NCI-H2227 (cell line): ENCODE data around the gene COL5A1.

Source experiments
- DNase-seq: peaks from one replicate; lab custom pipeline; 2025; ENCODE audit not compliant: unreplicated experiment; lab: John Stamatoyannopoulos, UW

Gene COL5A1

DNA sequence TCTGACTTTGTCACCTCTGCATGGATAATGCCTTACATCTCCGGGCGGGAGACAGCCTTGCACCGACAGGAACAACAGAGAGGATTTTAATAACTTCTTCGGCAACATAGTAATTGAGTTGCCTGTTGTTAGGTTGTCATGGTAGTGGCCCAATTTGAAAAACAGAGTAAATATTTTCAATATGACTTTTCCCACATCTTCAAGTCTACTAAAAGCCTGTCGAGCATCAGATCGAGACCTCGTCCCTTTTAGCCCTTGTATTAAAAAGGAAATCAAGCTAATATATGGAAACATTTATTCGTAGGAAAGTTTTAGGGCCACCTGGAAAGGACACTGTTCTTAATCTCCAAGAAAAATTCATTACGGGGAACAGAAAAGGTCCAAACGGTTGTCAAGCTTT is 168.2 kb downstream of the COL5A1 start:
- no peak for DNase-seq

DNA sequence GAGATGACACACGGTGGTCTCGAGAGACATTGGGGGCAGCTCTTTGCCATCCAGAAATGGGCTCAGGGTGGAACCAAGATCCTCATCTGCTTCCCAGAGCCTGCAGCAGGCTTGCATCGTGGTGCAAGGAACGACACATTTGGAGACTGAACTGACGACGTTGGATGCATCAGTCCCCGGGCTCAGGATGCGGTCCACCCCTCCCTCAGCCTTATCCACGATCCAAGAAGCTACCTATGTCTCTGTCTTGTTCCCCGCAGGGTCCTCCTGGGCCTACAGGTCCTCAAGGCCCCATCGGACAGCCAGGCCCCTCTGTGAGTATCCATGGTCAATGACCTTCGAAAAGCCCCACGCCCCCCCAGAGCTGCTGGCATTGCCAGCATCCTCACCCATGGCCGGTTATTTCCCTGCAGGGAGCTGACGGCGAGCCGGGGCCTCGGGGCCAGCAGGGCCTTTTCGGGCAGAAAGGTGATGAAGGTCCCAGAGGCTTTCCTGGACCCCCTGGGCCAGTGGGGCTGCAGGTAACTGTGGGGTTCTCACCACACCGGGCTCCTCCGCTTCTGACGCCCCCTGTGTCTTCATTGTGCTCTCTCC is 169.6 kb downstream of the COL5A1 start:
- no peak for DNase-seq

DNA sequence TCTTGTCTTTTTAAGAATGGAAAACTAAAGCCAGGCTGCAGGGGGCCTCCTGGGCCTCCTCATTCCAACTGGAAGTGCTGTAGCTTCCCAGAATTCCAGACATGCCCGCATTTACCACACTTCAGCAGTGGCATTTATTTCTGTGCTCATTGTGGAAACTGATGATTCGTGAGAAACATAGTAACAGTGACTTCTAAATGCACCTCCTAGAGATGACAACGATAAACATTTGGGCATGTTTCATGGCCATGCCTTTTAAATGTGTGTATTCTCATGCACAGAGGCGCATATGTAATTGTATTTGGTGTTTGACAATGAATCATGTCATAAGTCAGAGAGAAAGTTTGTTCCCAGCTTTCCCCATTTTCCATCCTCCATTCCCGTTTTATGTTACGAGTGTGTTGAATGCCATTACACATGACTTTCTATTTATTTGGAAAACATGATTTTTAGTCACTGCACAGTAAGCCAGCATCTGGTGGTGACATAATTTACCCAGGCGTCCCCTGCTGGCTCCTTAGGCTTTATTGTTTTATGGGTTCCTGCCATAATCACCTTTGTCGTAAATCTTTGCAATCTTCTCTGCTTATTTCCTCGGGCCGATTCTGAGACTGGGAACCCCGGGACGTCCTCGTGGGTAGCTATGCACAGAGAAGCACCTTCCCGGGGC is 170.2 kb downstream of the COL5A1 start:
- DNase-seq, result no peak

DNA sequence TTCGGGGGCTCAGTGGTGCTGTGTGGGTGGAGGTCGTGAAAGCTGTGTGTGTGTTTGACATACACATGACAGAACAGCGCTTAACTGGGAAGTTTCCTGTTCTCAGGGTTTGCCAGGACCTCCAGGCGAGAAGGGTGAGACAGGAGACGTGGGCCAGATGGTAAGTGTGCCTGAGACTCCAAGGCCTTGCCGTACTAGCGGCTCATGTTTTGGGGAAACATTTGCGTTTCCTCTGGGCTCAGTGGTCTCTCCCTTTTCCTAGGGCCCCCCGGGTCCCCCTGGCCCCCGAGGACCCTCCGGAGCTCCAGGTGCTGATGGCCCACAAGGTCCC is 170.7 kb downstream of the COL5A1 start:
- DNase-seq, result no peak

DNA sequence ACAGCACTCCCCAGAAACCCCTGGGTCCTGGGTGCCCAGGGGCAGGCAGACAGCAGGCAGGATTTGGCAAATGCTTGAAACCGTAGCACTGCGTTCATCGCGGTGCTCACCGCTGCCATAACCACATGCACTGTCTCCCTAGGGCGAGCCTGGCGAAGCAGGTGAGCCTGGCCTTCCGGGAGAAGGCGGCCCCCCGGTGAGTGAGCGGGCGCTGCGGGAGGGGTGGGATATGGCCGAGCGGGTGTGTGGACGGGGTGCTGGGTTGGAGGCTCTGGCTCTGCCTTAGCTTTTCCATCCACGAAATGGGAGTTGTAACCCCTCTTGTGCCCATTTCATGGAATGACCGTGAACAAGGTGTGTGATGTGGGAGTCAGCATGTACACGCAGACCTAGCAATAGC is 172.2 kb downstream of the COL5A1 start:
- no peak for DNase-seq

DNA sequence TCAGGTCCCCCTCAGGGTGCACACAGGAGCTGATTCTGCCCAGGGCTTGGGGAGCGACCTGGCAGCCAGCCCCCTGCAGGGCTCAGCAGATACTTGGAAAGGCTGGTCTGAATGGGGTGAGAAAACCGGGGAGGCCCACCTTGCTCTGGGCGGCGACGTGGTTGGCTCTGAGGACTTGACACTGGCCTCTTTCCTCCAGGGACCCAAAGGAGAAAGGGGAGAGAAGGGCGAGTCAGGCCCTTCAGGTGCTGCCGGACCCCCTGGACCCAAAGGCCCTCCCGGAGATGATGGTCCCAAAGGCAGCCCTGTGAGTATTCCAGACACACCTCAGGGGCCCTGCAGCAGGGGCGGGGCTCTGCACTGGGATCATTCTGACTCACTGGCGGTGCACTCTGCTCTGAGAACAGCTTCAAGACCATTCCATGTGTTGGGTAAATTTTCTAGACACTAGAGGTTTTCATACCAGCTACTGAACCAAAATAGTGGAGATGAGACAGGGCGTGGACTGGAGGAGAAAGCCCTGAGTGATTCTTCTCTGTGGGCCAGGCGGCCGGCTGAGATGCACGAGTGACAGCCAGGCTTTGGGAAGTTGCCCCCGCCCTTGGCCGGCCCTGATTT is 173.1 kb downstream of the COL5A1 start:
- DNase-seq, result no peak

DNA sequence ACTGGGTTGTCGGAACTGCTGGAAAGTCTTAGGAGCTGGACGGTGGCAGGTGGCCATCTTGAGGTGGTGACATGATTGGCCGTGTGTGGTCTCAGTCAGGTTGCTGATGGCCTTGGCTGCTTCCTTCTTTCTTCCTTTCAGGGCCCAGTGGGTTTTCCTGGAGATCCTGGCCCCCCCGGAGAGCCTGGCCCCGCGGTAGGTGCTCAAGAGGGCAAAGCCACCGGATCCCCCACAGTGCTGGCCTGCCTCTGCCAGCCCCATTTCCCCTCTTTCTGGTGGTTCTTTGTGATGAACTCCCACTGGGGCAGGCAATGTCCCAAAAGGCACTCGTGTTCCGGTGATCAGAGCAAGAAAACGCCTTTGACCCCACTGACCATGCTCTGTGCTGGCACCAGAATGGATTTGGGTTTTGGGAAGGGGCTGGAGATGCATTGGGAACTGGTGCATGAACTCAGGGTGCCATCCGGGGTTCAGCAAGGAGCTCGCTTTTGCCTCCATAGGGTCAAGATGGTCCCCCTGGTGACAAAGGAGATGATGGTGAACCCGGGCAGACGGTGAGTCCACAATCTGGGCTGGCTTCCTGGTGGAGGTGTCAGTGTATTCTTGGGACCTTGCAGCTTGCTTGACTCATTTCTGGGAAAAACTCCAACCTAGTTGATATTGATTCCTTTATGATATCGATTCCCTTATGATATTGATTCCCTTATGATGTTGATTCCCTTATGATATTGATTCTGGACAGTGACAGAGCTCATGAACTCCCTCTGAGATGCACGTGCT is 174.0 kb downstream of the COL5A1 start:
- DNase-seq, result no peak

DNA sequence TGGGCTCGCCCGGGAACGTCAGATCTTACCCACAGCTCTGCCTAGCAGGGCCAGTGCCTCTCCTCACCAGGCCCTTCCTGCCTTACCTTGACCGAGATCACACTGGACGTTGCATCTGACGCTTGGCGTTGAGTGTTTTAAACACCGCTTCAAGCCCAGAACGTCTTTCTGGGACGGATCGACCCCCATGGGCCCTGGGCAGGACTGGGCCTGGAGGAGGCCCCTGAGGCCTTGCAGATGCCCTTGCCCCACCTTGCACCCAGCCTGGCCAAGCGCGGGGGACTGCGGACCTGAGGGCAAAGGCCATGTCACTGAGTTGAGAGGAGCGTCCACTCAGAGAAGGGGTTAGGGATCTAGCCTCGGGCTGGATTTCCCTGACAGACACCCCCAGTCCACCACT is 174.7 kb downstream of the COL5A1 start:
- no peak for DNase-seq

DNA sequence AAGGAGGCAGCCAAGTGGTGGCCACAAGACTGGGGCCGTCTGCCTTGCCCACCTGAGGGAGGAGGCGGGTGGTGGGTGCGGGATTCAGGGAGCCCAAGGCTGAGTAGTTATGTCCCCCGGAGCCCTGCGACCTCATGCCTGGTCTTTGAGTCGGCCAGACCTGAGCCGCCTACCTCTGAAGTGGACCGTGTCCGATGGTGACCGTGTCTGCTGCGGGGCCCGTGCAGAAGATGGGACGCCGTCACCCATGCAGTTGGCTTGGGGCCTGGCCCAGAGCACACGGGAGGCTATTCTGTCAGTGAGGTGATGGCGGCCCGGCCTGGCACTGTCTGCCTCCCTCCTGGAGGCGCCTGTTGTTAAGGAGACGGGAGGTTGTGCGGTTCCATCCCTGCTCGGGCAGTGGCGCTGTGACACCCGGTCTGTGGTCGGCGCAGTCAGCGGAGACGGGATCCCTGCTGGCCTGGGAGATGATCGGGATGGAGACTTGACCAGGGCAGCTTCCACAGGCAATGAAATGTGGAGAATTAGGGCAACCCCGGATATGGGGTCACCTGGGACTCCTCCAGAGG is 176.5 kb downstream of the COL5A1 start:
- no peak for DNase-seq

DNA sequence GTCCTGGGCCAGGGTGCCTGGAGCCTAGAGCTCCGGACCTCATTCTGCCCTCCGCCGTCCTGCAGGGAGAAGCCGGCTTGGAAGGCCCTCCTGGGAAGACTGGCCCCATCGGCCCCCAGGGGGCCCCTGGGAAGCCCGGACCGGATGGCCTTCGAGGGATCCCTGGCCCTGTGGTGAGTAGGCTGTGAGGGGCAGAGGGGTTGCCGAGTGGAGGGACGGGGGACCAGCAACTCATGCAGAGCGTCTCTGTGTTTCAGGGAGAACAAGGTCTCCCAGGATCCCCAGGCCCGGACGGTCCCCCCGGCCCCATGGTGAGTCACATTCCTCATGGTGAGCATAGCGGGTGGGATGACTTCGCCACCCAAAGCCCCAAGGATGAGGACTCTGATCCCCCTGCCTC is 177.0 kb downstream of the COL5A1 start:
- DNase-seq, result no peak

DNA sequence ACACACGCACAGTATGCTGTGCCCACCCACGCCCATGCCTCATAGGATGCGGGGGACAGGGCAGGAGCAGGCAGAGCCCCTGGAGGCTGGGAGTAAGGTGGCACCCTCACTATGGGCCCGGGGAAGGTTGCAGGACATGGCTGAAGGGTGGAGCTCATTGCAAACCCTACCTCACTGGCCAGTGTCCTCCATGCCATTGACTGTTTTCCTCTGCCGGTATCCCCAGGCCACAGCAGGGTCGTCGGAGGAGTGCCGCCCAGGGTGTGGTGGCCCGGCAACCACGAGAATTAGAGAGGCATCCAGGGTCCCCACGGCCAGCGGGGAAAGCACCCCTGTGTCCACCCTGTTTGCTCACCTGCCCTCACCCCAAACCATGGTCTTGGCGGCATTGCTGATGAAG is 179.3 kb downstream of the COL5A1 start:
- no peak for DNase-seq

DNA sequence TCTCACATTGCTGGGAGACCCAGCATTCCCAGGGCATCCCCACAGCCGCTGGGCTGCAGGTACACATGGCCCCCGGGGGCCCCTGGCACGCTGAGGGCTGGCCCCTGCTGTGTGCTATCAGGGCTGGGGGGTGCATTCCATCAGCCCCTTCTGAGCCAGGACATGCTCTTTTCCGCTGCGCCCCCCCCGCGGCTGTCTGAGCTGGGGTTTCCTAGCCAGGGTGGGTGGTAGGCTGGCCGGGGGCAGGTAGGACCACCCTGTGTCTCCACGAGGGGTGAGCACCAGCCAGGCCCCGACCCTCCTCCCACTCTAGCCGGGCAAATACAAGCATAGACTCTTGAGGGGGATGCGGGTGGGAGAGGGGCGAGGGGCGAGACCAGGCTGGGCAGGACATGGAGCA is 180.9 kb downstream of the COL5A1 start:
- DNase-seq, result no peak

DNA sequence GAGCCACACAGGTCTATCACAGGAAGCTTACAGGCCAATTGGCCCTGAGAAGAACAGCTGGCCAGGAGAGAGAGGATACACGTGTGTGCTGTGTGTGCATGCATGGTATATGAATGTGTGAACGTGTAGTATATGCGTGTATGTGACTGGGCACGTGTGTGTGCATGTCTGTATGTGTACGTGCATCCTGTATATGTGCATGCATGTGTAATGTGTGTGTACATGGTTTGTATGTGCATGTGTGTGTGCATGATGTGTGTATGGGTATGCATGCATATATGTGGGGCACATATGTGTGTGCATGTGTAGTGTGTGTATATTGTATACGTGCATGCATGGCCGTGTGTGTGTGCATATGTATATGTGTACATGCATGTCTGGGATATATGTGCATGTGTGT is 182.0 kb downstream of the COL5A1 start:
- DNase-seq, result no peak

DNA sequence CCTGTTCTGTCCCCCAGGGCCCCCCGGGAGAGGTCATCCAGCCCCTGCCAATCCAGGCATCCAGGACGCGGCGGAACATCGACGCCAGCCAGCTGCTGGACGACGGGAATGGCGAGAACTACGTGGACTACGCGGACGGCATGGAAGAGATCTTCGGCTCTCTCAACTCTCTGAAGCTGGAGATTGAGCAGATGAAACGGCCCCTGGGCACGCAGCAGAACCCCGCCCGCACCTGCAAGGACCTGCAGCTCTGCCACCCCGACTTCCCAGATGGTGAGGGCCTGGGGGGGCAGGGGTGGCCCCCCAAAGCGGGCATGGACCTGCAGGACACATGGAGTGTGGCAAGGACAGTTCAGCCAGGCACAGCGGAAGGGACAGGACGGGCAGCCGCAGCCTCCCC is 183.0 kb downstream of the COL5A1 start:
- DNase-seq, result no peak

DNA sequence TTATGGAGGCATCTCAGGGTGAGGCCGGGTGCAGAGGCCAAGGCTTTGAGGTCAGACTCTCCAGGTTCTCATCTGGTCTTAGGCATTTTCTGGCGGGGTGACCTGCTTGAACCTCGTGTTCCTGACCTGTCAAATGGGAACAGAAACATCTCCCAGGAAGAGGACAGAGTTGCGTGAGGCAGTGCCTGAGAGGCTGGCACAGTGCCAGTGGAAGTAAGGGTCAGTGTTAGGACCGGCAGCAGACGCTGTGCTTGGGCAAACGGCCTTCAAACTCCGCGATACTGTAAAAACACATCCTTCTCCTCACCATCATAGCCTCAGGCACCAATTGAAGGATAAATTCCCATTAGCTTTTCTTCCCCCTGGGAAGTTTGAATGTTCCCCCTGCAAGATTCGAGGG is 183.4 kb downstream of the COL5A1 start:
- DNase-seq, result no peak

DNA sequence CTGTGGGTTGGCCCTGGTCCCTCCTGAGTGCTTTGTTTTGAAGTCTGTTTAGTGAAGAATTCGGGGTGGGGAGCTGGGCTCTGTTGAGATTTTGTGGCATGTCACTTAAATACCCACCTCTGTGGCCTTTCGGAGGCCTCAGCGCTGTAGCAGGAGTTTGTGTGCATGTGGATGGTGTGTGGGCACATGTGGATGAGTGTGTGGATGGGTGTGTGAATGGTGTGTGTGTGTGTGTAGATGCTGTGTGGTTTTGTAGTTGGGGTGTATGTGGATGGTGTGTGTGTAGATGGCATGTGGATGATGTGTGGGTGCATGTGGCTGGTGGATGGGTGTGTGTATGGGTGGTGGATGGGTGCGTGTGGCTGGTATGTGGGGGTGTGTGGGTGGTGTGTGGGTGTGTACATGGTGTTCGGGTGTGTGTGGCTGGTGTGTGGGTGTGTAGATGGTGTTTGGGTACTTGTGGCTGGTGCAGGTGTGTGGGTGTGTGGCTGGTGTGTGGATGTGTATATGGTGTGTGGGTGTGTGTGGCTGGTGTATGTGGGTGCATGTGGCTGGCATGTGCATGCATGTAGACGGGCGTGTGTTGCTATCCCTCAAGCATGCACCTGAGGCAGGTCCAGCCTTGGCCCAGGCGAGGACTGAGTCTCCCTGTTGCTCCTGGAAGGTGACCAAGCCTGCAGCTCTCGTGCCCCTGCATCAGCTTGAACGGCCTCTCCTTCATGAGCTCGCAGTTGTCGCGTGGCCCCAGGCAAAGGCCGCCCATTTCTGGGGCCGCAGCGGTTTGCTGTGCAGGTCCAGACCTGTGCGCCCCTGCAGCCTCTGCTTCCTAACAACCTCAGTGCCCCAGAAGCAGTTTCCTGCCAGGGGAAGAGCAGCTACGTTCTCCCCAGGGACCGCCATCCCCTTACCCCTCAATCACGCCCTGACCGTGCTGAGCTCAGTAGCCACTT is 185.0 kb downstream of the COL5A1 start:
- DNase-seq, result no peak

DNA sequence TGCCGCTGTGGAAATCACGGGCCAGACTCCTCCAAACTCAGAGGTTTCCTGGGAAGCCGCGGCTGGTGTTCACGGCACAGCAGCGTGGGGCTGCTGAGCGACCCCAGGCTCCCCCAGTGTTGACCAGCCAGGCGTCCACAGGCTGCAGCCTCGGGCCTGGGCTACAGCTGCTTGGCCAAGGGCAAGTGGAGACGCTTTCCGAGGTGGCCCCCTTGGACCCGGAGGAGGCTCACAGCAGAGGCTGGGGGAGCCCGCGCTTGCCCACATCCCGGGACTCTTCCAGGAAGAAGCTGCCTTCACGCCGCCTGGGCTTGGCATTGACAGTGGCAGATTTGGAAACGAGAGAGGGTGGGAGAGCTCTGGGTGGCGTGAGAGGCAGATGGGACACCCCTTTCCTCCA is 186.0 kb downstream of the COL5A1 start:
- no peak for DNase-seq

DNA sequence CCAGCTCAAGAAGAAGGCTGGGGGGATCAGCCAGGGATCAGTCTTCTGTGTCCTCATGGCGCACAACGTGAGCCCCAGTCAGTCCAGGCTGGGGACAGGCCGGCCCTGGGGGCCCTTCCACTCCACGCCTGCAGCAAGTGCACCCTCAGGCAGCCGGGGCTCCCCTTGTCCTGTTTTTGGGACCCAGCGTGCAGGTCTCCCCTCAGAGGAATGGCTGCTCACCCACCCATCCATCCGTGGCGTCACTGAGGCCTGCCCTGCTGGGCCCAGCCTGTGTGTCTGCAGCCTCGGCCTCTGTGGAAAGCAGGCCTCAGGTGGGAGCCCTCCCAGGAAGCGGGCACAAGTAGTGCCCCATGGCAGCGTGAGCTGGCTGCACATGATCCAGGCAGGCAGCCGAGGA is 186.4 kb downstream of the COL5A1 start:
- DNase-seq, result no peak

DNA sequence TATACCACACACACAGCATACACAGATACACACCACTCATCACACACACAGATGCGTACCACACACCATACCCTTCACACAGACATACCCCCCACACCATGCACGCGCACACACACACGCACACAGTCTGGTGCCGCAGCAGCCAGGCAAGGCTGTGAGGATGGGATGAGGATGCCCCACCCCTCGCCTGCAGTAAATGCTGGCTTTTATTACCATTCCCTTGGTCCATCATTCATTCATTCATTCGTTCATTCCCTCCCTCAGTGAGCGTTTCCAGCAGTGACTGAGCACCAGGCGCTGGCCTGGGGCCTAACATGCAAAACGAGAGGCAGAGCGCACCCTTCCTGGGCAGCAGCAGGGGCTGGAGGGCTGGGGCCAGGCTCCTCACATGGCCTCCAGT is 187.3 kb downstream of the COL5A1 start:
- DNase-seq, result no peak

DNA sequence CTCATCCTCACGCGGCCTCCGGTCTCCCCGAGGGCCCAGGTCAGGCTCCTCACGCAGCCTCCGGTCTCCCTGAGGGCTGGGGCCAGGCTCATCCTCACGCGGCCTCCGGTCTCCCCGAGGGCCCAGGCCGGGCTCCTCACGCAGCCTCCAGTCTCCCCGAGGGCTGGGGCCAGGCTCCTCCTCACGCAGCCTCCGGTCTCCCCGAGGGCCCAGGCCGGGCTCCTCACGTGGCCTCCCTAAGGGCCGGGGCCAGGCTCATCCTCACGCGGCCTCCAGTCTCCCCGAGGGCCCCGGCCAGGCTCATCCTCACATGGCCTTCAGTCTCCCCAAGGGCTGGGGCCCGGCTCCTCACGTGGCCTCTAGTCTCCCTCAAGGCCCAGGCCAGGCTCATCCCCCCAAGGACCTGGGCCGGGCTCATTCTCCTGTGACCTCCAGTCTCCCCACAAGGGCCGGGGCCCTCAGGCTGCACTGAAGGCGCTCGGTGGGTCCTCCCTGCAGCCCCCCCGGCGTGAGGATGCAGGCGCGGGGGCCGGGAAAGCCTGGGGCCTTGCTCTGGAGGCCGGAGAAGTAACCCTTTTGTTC is 187.8 kb downstream of the COL5A1 start:
- DNase-seq, result no peak
